Mucosa of rectum (tissue), 2 donors: ENCODE measurements around the gene NUP98.

Experiments
- H3K27ac ChIP-seq, 2 donors: one replicate each; pipeline ENCODE4 v1.7.0; 2013; ENCODE audit warnings: inconsistent platforms in 2 of 2, low read depth in 2 of 2, low read length in 2 of 2
- H3K27me3 ChIP-seq, 2 donors: one replicate each; pipeline ENCODE4 v1.7.0; 2013; ENCODE audit warnings: low read length in 2 of 2; ENCODE audit not compliant: control insufficient read depth in 2 of 2, insufficient read depth in 2 of 2
- H3K36me3 ChIP-seq, 2 donors: one replicate each; pipeline ENCODE4 v1.7.0; 2013; ENCODE audit warnings: low read length in 2 of 2; ENCODE audit not compliant: control insufficient read depth in 2 of 2, insufficient read depth in 2 of 2
- H3K4me1 ChIP-seq, 2 donors: one replicate each; pipeline ENCODE4 v1.7.0; 2013; ENCODE audit warnings: low read length in 2 of 2, mild to moderate bottlenecking in 1 of 2; ENCODE audit not compliant: control insufficient read depth in 2 of 2, insufficient read depth in 2 of 2
- H3K4me3 ChIP-seq, 2 donors: one replicate each; pipeline ENCODE4 v1.7.0; 2013; ENCODE audit warnings: low read length in 2 of 2
- H3K9ac ChIP-seq, 2 donors: one replicate each; pipeline ENCODE4 v1.7.0; 2013; ENCODE audit warnings: low read length in 2 of 2, low read depth in 1 of 2, mild to moderate bottlenecking in 1 of 2
- H3K9me3 ChIP-seq, 2 donors: one replicate each; pipeline ENCODE4 v1.7.0; 2013; ENCODE audit warnings: low read length in 2 of 2; ENCODE audit not compliant: control insufficient read depth in 2 of 2
- donor health status: healthy.
- donor health status: Normal muscosa, but diverticular disease.

NUP98 gene

DNA sequence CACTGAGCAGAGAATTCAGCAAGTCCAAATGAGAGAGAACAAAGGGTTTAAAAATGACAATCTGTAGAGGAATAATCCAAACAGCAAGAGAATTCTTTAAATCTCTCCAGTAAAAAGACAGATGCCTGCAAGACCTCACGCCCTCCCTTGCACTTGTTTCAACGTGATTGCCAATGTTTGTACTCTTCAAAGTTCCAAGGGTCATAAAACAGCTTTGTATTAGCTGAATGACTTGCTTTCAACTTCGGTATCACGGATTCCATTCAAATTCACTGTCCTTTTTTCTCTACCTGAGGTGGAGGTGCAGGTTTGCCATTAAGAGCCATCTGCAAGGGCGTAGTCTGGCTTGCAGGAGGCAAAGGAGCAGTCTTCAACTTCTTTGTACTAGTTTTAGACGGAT, 85.1 kb downstream of the NUP98 start:
- Histone ChIP-seq H3K9ac (no peak overlapping the region), H3K27ac (no peak overlapping the region), H3K27me3 (no peaks in the 10 kb centered on the region), H3K9me3 (no peaks in the 10 kb centered on the region), H3K4me1 (no peaks in the 10 kb centered on the region), H3K36me3 (peaks cover 53 to 56% of the 10 kb centered on the region in 2 donors), H3K4me3 (no peak overlapping the region)

DNA sequence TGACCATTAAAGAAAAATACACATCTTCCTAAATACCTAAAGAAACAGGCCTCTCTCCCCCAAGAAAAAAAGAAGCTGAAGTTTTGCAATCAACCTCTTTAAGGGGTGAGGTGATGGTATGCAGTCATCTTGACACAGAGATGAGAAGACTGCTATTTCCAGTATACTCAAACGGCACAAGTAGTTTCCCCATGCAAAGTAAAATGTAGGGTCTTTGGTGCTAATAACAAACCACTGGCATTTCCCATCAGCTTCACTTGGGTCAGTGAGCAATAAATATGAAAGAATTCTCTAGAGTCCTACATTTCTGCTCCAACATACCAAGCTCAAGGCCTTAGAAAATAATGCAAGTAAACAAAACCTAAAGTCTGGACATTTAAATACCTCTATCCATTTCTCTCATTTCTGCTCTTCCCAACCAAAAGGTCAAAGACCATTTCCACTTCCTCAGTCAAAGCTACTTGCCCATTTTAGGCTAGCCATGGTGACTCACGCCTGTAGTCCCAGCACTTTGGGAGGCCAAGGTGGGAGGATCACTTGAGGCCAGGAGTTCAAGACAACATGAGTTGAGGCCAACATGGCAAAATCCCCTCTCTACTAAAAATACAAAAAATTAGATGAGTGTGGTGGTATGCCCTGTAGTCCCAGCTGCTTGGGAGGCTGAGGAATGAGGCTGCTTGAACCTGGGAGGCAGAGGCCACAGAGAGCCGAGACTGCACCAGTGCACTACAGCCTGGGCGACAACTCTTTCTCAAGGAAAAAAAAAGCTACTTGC, 86.7 kb downstream of the NUP98 start:
- H3K36me3 ChIP-seq: peaks cover 52 to 57% of the 10 kb centered on the region in 2 donors
- H3K9ac ChIP-seq: no peak overlapping the region
- no peak overlapping the region for H3K4me3 ChIP-seq
- H3K27me3 ChIP-seq: no peaks in the 10 kb centered on the region
- no peaks in the 10 kb centered on the region for H3K9me3 ChIP-seq
- H3K27ac ChIP-seq: no peak overlapping the region
- H3K4me1 ChIP-seq: no peaks in the 10 kb centered on the region

DNA sequence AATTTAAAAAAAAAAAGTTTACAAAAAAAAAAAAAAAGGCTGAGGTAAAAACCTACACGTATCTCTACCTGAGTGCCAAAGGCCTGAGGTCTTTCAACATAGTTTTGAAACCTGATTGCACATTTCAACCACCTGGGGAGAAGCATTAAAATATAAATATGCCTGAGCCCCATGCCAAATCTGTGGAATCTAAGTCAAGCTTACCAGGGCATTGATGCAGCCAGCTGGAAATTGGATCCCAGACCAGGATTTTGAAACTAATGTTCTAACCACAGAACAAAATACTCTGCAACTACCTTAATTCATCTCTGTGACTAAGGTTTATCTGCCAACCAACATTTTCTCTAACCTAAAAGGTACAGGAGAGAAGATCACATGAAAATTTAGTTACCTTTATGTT, 87.4 kb downstream of the NUP98 start:
- Histone ChIP-seq H3K9me3 (no peaks in the 10 kb centered on the region), H3K9ac (no peak overlapping the region), H3K27ac (no peak overlapping the region), H3K36me3 (peaks cover 51 to 59% of the 10 kb centered on the region in 2 donors), H3K4me1 (no peaks in the 10 kb centered on the region), H3K4me3 (no peak overlapping the region), H3K27me3 (no peaks in the 10 kb centered on the region)

DNA sequence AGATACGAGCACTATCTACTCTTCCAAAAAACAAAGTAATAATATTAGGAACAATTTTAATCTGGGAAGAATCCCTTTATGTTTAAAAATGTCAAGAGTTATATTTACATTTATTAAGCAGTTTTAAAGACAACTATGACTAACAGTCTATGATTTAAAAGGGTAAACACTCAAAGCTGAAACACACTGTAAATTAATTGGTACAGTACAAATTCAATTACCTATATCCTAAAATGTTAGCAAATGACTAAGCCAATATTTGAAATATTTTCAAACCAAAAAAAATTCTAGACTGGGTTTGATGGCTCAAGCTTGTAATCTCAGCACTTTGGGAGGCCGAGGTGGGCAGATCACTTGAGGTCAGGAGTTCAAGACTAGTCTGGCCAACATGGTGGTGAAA, 90.2 kb downstream of the NUP98 start:
- Histone ChIP-seq H3K36me3 (peaks cover 48 to 66% of the 10 kb centered on the region in 2 donors), H3K27ac (no peak overlapping the region)

DNA sequence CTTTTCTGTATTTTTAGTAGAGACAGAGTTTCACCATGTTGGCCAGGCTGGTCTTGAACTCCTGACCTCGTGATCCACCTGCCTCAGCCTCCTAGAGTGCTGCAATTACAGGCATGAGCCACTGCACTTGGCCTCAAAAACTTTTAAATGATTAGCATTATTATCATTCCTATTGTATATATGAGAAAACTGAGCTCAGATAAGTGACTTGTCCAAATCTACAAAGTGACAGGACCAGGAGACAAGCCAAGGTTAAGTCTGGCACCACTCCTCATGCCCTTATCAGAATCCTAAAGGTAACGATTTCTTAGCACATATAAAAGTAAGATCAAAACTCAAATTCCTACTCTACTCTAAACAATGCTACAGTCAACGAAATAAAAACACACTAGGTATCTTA, 94.0 kb downstream of the NUP98 start:
- no peak overlapping the region for H3K27ac ChIP-seq
- no peaks in the 10 kb centered on the region for H3K27me3 ChIP-seq
- H3K9me3 ChIP-seq: no peaks in the 10 kb centered on the region
- peaks cover 61 to 70% of the 10 kb centered on the region in 2 donors for H3K36me3 ChIP-seq
- H3K4me1 ChIP-seq: no peaks in the 10 kb centered on the region
- no peak overlapping the region for H3K4me3 ChIP-seq
- H3K9ac ChIP-seq: no peak overlapping the region

More for the DNA sequence above, 90.2 kb downstream of the NUP98 start:
- Histone ChIP-seq H3K9me3 (no peaks in the 10 kb centered on the region), H3K4me1 (no peaks in the 10 kb centered on the region), H3K9ac (no peak overlapping the region), H3K27me3 (no peaks in the 10 kb centered on the region), H3K4me3 (no peak overlapping the region)

DNA sequence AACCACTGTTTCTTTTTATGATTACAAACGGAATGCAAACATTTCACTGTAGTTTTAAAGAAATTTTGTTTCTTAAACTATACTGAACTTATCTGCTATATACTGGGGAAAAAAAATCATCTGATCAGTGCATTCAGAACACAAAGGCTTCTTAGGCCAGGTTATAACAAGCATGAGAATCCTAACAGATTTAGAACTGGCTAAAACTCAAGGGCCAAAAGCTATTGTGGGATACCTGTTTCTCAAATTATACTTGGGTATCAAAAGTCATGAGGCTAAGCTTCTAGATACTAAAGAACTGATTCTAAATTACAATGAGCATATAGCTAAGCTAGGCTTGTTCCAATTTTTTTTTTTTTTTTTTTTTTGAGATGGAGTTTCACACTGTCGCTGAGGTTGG, 96.4 kb downstream of the NUP98 start:
- Histone ChIP-seq H3K27ac (no peak overlapping the region), H3K4me3 (no peak overlapping the region), H3K9ac (no peak overlapping the region), H3K4me1 (no peaks in the 10 kb centered on the region), H3K9me3 (no peaks in the 10 kb centered on the region), H3K27me3 (no peaks in the 10 kb centered on the region), H3K36me3 (peaks cover 61 to 69% of the 10 kb centered on the region in 2 donors)

DNA sequence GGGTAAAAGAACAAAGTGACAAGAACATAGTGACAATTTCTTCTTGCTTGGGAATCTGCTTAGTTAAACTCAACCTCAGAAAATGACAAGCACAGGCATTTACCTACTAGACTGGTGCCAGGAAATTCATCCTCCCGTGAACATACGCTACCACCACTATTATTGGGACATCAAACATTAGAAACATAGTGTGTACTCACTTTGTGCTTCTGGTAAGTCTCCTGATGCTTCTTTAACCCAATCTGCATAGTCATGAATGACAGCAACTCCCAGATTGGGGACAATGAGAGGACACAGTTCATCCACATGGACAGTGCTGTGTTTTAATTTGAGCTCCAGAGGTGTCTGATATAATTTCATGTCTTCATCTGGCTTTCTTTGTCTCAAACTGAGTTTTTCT, 96.9 kb downstream of the NUP98 start:
- Histone ChIP-seq H3K9me3 (no peaks in the 10 kb centered on the region), H3K9ac (no peak overlapping the region), H3K4me3 (no peak overlapping the region), H3K36me3 (peaks cover 61 to 73% of the 10 kb centered on the region in 2 donors), H3K4me1 (no peaks in the 10 kb centered on the region), H3K27me3 (no peaks in the 10 kb centered on the region), H3K27ac (no peak overlapping the region)

DNA sequence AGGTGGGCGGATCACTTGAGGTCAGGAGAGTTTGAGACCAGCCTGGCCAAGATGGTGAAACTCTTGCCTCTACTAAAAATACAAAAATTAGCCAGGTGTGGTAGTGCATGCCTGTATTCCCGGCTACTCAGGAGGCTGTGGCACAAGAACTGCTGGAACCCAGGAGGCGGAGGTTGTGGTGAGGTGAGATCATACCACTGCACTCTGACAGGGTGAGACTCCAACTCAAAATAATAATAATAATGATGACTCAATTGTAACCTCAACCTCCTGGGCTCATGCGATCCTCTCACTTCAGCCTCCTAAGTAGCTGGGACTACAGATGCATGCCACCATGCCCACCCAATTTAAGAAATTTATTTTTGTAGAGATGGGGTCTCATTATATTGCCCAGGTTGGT, 110.6 kb downstream of the NUP98 start:
- Histone ChIP-seq H3K4me1 (peaks cover 0 to 8% of the 10 kb centered on the region in 2 donors), H3K27ac (no peak overlapping the region), H3K36me3 (peaks cover 56 to 64% of the 10 kb centered on the region in 2 donors), H3K4me3 (no peak overlapping the region), H3K9ac (no peak overlapping the region), H3K9me3 (no peaks in the 10 kb centered on the region), H3K27me3 (no peaks in the 10 kb centered on the region)

DNA sequence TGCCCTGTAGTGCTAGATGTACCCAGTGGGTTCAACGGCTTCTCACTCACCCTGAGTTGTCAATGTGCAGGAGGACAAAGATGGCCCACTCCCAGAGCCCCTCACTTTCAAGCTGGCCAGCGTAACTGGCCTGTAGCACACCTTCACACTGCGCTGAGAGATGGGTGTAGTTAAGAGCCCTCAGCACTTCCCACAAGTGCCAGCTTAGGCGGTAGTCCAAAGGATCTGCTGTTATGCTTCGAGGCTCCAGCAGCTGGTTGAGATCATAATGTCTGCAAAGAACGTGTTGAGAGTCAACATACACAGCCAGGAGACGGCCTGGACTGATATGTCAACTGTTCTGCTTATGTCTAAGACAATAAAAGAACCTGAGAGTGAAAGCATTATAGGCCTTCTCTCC, 111.4 kb downstream of the NUP98 start:
- H3K9me3 ChIP-seq: no peaks in the 10 kb centered on the region
- H3K27ac ChIP-seq: peak overlapping the region in 1 of 2 donors; percentile 30
- peaks cover 55 to 64% of the 10 kb centered on the region in 2 donors for H3K36me3 ChIP-seq
- no peak overlapping the region for H3K4me3 ChIP-seq
- H3K27me3 ChIP-seq: no peaks in the 10 kb centered on the region
- peaks cover 0 to 8% of the 10 kb centered on the region in 2 donors for H3K4me1 ChIP-seq
- no peak overlapping the region for H3K9ac ChIP-seq

DNA sequence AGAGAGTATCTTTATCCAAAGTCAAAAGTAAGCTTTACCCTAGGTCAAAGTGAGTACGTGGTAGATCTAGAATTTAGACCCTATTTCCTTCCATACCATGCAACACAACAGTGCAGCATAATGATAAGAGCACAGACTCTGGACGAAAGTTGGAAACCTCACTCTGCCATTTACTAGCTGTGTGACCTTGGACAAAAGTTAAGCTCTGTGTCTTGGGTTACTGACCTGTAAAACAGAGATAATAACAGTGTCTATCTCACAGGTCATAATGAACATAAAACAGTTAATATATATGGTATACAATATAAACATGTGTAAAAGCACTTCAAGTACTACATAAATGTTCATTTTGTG, 112.6 kb downstream of the NUP98 start:
- Histone ChIP-seq H3K4me1 (peaks cover 0 to 8% of the 10 kb centered on the region in 2 donors), H3K27me3 (no peaks in the 10 kb centered on the region), H3K36me3 (peaks cover 58 to 71% of the 10 kb centered on the region in 2 donors)

More for the DNA sequence above, 112.6 kb downstream of the NUP98 start:
- no peak overlapping the region for H3K9ac ChIP-seq
- no peak overlapping the region for H3K27ac ChIP-seq
- H3K4me3 ChIP-seq: no peak overlapping the region
- no peaks in the 10 kb centered on the region for H3K9me3 ChIP-seq
